Kidney glomerular epithelial cell (primary cell): Measurements from ENCODE around the gene TTLL13.
A peak's percentile ranks its signal among the peaks of the same experiment; 100 is the strongest.

Experiments used
- DNase-seq: peaks from one replicate; lab custom pipeline; 2025; lab: John Stamatoyannopoulos, UW

The TTLL13 gene, protein sequence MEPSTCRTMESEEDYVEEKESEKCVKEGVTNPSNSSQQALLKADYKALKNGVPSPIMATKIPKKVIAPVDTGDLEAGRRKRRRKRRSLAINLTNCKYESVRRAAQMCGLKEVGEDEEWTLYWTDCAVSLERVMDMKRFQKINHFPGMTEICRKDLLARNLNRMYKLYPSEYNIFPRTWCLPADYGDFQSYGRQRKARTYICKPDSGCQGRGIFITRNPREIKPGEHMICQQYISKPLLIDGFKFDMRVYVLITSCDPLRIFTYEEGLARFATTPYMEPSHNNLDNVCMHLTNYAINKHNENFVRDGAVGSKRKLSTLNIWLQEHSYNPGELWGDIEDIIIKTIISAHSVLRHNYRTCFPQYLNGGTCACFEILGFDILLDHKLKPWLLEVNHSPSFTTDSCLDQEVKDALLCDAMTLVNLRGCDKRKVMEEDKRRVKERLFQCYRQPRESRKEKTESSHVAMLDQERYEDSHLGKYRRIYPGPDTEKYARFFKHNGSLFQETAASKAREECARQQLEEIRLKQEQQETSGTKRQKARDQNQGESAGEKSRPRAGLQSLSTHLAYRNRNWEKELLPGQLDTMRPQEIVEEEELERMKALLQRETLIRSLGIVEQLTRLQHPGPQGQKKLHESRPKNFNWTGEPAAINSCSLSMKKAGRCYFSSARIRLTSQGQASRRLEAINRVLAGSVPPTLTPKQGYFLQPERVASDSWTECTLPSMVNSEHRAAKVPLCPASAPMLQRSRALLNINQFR

DNA sequence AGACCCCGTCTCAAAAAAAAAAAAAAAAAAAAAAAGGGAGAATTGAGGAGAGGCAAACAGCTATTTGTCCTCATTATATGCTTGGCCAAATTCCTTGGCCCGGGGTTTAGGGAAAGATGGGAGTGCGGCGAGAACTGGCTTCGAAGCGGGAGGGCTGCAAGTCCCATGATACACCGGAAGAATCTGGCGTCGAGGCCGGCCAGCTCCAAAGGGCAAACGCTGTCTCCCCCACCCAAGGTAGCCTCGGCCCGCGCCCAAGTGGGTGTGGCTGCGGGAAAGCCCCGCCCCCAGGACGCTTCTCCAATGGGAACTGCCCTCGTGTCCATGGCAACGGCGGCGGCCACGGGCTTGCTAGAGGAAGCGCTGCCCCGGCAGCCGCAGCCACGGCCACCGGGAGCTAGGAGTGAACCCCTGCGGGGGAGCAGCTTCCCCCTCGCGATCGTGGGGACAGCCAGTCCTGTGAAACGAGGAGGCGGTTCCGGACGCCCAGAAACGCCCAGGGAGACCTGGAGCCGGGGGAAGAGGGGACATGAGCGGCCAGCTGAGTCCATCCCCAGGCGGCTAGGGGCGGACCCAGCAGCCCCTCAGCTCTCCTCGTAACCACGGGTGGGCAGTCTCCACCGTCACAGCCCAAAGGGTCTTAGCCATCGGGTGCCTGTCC is at the start of gene TTLL13:
Gene TTLL13, plus strand, starts transcription at position 354 of the 661 bp plus-strand sequence. CDS start 1,075 bp downstream, outside the sequence.
- peak; percentile 67 for DNase-seq

DNA sequence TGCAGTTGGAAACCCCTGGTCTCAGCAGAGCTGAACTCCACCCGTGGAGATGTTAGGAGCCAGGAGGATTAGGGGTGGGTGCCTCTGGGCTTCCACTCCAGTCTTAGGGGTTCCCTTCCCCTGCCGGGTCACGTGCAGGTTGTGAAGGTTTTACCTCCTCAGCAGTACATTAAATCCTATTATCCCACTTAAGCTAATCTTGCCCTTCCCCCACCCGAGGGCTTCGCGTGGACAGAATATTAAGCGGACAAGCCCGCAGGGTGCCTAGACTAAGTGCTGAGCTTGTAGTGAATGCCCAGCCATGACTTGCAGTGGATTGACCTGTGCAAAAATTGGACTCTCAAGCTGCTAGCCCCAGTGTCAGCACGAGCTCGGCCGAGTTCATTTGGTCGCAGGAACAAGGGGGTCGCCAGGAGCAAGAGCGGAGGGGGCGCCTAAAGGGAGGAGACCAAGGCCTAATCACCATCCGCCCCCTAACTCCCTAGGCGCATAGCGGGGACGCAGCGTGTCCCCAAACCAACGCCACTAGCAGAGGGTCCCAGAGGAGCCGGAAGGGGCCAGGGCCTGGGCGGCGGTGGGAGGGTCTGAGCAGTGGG is 48.7 kb upstream of the TTLL13 start:
- no peak for DNase-seq

DNA sequence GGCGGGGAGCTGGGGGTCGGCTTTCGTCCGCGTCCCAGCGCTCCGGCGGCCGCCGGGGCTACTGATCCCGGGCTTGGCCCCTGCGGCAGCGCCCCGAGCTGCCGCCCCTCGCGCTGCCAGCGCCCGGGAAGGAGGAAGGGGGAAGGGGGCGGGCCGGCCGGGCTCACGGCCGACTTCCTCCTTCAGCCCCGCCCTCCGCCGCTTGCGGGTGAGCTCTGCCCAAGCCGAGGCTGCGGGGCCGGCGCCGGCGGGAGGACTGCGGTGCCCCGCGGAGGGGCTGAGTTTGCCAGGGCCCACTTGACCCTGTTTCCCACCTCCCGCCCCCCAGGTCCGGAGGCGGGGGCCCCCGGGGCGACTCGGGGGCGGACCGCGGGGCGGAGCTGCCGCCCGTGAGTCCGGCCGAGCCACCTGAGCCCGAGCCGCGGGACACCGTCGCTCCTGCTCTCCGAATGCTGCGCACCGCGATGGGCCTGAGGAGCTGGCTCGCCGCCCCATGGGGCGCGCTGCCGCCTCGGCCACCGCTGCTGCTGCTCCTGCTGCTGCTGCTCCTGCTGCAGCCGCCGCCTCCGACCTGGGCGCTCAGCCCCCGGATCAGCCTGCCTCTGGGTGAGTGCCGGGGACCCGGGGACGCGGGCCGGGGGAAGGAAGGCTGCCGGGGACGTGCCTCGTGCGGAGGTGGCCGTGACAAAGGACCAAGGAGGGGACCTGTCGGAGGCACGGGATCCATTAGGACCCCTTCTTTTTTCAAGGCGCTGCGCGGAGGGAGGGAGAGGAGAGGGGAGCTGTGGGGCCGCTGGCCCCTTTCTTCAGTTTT is 48.0 kb upstream of the TTLL13 start, which contains the start of gene SEMA4B:
Gene SEMA4B, plus strand, starts transcription at position 201 of the 814 bp plus-strand sequence. Its CDS starts 249 bp downstream, at position 450.
- no peak for DNase-seq

DNA sequence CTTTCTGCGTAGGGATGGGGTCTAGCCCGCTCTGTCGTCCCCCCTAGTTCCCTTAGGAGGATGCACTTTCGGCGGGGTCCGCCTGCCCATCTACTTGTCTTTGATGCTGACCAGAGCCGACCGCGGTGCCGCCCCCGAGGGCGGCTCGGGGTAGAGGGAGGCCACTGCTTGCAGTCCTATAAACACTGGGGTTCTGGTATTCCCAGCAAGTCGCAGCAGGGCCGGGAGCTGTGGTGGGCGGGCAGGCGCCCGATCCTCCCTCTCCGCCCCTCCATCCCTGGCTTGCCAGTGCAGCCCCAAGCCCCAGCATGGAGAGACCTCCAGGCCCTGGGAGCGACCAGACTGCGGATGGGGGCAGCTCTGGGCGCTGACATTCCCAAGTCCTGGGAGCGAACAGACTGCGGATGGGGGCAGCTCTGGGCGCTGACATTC is 47.4 kb upstream of the TTLL13 start:
- no peak for DNase-seq

DNA sequence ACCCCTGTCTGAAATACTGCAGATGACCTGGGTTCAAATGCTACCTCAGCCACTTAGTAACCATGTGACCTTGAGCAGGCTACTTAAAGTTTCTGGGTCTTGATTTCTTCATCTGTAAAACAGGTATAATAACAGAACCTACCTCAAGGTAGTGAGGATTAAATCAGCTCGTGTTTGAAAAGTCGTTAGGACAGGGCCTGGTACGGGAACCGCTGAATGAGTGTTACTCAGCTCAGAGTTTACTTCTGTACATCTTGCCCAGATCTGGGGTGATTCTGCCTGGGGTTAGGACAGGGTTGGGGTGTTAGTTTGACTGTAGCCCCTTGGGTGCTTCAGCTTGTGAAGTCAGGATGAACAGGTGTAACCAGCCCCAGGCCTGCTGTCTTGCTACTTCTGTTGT is 46.4 kb upstream of the TTLL13 start:
- DNase-seq: no peak

DNA sequence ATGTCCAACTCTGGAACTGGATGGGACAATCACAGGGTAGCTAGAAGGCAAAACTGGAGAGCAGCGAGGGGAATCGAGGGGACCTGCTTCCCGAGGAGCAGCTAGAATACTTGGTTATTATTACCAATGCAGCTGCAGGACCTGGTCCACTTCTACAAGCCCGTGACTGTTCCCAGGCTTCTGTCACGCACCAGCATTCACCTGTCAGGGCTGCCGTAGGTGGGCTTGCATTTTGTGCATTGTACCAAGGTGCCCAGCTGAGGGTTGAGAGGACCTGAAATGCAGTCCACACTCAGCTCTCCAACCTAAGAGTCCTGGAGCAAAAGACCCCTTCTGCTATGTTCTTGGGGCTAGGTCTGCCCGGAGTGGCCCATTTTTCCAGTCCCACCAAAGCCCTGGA is 45.9 kb upstream of the TTLL13 start:
- DNase-seq: no peak

DNA sequence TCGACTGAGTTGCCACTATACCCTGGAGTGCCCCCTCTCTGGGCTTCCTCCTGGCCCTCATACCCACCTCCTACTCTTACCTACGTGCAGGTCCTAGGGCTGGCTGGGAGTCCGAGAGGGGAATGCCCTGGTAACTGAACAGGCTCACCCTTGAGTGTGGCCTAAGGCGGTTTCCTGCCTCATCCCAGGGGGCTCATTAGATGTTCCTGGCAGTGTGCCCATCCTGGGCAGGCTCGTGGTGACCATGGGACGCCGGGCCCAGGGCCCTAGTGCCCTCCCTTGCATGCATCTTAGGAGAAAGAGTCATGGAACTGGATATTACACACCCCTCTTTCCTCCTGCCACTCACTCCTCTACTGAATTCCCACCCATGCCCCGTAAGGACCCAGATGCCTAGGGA is 45.4 kb upstream of the TTLL13 start:
- no peak for DNase-seq

DNA sequence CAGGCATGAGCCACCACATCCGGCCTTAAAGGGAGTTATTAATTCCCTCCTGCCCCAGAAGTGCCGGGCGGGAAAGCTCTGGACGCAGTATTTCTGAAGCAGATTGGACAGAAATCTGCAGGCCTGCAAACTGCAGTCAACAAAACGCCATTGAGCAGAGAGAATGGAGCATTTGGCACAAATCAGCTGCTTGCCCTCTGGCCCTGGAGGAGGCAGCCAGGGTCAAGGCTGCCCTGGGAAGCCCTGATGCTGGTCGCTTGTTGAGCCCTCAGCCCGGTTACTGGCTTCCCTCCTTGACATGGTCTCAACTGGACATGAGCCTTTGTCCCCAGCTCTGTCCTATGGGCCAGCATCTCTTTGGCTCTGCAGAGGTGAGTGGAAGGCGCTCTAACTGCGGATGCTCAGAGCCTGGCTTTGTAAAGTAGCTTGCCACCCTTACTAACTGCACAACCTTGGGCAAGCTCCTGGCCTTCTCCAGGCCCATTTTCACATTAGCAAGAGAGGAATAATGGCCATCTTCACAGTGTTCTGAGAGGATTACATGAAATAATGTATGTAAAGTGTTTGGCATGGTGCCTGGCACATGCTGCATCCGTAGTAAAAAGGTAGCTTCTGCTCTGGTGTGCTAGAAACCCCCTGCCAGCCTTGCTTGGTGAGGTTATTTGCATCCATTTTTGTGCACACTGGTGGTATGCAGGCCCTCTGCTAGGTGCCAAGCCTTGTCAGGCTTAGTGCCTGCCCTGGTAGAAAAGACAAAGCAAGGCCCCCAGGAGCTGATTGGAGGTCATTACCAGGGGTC is 44.1 kb upstream of the TTLL13 start:
- no peak for DNase-seq

DNA sequence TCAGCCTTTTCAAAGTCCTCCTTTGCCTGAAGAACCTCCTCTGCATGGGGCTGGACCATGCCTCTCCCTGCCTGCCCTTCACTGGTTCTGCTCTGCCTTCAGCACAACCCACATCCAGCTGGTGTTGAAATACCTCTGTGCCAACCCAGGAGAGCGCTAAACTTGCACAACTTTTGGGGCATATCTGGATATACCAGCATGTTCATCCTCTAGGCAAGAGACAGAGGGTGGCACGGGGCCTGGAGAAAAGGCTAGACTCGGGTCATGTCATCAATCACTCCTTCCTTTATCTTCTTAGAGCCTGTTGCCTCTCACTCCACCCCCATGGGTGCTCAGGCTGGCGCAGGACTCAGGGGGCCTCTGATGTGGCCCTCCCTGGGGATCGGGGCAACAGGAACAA is 43.5 kb upstream of the TTLL13 start:
- DNase-seq: no peak

DNA sequence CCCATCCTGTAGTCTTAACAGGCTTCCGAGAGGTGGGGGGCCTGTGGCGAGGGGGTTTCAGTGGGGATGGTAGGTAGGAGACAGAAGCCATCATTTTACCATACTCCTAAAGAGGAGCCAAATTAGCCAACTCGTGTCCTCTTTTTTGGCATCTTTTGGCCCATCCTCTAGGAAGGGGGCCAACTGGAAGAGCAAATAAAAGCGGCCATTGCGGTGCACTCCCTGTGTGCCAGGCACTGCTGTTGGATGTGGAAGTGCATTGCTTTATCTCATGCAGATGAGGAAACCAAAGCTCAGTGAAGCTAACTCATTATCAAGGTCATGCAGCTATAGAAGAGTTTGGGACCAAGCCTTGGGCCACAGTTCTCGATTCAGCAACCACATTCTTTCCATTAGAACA is 42.1 kb upstream of the TTLL13 start:
- DNase-seq: no peak

DNA sequence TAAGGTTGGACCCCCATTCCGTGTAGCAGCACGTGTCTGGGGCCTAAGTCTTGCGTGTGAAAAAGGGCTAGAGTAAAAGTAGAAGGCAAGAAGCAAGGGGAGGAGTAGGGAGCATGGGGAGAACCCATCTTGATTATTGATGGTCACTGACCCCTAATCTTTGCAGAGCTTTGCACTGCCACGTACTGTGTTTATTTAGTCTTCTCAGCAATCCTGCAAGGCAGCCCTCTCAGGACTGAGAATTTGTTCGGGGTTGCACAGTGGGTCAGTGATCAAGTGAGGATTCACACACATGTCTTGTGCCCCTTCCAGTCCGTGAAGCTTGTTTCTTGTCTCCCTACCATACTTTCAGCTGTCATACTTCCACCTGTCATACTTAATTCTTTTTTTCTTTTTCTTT is 41.0 kb upstream of the TTLL13 start:
- DNase-seq: no peak

DNA sequence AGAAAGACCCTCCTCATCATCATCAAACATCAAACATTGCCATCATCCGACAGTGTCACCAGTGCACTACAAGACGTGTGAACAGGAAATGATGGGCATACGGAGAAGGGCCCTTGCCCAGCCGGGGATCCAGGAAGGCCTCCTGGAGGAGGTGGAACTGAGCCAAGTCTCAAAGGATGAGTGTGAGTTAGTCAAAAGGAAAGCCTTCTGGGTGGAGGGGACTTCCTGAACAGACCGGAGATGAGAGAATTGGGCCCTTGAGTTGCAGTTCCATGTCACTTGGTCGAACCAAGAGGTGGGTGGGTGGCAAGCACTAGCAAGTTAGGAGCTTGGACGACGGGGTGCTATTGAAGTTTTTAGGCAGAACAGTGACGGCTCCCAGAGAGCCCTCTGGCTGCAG is 39.8 kb upstream of the TTLL13 start:
- DNase-seq: no peak

DNA sequence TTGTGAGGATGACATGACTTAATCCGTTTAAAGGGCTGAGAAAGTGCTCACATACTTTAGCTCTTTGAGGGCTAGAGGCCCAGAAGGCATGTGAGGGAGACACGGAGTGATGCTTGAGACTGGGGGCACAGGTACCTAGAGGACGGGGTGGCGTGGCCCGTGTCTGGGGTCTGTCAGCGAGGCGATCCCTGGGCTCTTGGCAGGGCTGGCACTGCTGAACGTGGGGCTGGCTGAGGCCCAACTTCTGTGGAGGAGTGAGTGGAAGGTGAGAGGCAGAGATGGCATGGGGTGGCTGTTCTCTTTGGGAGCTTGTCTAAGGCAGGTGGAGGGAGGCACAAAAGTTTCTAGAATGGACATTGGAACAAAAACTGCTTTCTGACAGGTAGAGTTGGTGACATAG is 38.8 kb upstream of the TTLL13 start:
- no peak for DNase-seq

DNA sequence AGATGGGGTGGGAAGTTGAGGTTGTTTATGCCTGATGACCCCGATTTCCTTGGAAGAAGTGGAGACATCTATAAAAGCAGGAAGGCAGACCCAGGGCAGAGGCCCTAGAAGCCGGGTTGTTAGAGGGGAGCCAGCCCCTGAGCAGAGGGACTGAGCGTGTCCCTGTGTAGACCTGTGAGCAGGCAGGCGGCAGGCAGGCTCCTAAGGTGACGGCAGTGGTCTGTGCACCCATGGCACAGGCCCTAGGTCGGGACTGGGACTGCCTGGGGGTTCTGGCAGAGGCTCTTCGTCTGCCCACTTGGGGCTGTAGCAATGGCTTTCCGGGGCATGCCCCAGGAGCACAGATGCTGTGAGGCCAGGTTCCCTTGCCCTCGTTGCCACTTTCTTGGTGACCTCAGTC is 38.3 kb upstream of the TTLL13 start:
- DNase-seq: no peak

DNA sequence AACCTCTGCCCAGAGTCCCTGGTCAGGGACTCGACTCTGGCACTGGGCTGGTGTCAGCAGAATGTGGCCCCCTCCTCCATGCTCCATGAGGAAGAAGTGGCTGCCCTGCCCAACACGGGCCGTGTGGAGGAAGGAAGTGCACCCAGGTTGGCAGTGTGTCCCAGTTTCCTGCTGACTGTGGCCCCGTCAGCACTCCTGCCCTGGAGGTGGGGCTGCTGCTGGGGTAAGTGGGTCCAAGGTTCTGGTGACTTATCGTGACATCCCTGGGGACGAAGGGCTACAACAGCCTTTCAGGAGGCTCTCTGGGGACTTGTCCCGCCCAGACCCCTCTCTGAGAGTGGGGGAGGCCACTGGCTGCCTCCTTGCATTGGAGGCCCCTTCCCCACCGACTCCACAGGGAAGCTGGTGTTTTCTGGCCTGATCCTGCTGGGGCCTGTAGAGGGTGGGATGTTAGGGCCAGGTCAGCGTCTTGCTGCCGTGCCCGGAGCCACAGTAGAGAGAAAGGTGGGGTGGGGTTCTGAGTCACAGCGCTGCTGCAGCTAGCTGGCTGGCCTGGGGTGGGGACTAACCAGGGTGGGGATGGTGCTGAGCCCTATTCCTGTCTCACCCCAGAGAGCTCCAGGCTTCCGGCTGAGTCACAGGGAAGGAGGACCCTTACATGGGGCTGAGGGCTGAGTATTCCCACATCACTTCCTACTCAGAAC is 37.8 kb upstream of the TTLL13 start:
- DNase-seq: no peak

DNA sequence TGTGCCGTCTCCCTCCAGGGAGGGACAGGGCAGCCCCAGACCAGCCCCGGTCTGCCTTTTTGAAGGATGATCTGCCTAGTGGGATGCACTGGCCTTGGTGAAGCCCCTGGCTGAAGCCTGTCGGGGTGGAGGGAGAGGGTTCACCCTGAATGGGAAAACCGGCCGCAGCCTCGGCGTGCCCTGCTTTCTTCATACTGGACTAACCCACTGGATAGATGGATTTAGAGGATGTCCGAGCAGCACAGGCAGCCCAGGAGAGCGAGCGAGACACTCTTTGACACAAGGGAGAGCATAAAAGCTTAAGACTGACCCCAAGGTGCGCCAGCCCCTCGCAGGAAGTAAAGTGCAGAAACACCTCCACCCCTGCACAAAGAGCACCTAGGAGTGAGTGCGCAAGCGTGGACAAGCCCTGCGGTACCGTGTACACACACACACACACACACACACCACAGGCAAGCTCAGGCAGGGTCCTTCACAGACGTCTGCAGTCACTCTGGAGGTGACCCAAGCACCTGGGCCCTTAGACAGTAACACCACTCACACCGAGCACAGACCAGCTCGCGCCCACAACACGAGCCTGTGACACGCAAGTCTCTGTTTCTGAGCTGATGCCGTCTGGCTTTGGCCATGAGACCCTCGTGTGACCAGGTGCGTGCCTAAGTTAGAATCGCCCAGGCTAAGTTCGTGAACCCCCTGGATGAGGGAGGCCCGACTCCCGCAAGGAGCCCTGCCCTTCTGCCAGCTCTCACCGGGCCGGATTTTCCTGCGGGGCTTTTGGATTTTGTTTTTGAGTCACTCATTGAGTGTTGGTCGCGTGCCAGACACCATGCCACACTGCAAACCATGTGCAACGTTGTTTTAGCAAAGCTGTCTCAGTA is 36.9 kb upstream of the TTLL13 start:
- DNase-seq: no peak

DNA sequence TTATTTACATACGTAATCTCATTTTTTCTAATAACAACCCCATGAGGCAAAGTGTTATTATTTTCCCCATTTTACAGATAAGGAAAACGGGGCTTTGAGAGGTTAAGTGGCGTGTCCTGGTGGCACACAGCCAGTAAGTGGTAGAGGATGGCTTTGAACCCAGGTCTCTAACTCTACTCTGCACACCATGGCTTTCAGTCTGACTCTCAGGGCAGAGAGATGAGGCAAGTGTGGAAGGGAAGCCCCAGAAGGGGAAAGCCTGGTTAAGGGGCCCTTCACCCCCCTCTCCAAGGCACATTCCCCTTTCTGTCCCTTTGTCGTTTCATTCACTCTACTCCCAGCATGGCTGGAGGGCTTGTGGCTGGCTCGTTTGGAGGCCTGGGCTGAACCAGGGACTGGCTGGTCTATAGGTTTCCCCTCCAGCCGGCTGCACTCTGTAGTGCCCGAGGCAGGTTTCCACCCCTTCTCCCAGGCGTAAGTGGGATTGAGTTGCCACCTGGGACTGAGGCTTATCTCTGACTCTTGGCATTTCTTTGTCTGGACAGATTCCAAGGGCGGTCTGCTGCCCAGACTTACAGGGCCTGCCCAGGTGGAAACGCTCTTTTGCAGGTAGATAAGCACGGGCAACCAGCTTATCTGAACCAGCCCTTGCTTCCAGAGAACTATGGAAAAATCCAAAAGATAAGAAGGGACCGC is 36.1 kb upstream of the TTLL13 start:
- no peak for DNase-seq

DNA sequence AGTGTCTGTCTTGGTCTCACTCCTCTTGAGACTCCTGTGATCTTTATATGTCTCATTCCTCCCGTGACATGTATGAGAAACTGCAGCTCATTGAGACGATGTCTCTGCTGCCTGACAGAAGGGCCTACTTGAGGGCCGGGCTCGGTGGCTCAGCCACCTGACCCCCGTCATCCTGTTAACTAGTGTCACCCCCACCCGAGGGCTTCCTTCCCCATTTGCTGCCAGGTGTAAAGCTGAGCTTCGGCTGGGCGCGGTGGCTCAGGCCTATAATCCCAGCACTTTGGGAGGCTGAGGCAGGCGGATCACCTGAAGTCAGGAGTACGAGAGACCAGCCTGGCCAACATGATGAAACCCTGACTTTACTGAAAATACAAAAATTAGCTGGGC is 35.5 kb upstream of the TTLL13 start:
- no peak for DNase-seq
